Transverse colon (tissue), 4 donors: ENCODE measurements around the gene DTWD2.

Experiments
- EP300 ChIP-seq: sonication (generic); formaldehyde crosslinking; IDR thresholded peaks from one replicate; pipeline ENCODE4 v1.6.1; 2017; ENCODE audit warnings: antibody characterized with exemption, low read depth
- POLR2A ChIP-seq: fragments of 450-650 bp; IDR thresholded peaks from one replicate; pipeline ENCODE4 v1.6.1; 2016; ENCODE audit warnings: antibody characterized with exemption, mild to moderate bottlenecking, moderate library complexity
- POLR2AphosphoS5 ChIP-seq, 3 donors: sonication (generic); formaldehyde crosslinking; IDR thresholded peaks; one replicate each; pipeline ENCODE4 v1.6.1; 2016; ENCODE audit warnings: antibody characterized with exemption in 3 of 3
- TF ChIP-seq, protein P1 (sequence below), 5 experiments: fragments of 200-600 bp in 3 of 5; fragments of 450-650 bp in 2 of 5; sonication (generic) in 3 of 5; IDR thresholded peaks; 1 replicate in 2 of 5; 2 replicates in 3 of 5; pipeline ENCODE4 v1.5.1; 2016 to 2017; ENCODE audit warnings: antibody characterized with exemption in 5 of 5, inconsistent platforms in 3 of 5, mild to moderate bottlenecking in 2 of 5, moderate library complexity in 1 of 5

DNA sequence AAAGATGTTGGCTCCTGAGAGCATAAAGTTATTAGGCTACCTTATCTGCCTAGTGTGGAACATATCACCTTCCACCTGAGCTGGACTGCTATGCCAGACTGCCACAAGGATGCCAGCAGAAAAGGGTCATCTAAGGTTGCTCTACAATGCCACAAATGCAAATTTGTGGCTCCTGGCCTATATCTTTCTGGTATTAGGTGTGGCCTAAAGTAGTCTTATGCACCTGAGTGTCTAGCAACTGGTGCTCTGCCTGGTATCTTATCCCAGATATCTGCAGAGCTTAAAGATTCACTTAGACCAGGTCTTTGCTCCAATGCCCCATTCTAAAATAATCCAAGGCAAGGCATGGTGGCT, 34.7 kb downstream of the DTWD2 start:
- TF ChIP-seq, protein P1, sequence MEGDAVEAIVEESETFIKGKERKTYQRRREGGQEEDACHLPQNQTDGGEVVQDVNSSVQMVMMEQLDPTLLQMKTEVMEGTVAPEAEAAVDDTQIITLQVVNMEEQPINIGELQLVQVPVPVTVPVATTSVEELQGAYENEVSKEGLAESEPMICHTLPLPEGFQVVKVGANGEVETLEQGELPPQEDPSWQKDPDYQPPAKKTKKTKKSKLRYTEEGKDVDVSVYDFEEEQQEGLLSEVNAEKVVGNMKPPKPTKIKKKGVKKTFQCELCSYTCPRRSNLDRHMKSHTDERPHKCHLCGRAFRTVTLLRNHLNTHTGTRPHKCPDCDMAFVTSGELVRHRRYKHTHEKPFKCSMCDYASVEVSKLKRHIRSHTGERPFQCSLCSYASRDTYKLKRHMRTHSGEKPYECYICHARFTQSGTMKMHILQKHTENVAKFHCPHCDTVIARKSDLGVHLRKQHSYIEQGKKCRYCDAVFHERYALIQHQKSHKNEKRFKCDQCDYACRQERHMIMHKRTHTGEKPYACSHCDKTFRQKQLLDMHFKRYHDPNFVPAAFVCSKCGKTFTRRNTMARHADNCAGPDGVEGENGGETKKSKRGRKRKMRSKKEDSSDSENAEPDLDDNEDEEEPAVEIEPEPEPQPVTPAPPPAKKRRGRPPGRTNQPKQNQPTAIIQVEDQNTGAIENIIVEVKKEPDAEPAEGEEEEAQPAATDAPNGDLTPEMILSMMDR (IDR thresholded peaks at IDR 0.05): no peak
- TF ChIP-seq POLR2AphosphoS5 (IDR thresholded peaks at IDR 0.05) (no peak), EP300 (no peak), POLR2A (no peak)
